ENCODE data around the gene MYZAP. TPM values are rescaled to one million over a fixed set of nuclear protein-coding genes. Genes with fewer than 3 reads are reported as not detected.

The MYZAP gene
- polyA plus RNA-seq, 1 donor from 2014 or later: not detected

DNA sequence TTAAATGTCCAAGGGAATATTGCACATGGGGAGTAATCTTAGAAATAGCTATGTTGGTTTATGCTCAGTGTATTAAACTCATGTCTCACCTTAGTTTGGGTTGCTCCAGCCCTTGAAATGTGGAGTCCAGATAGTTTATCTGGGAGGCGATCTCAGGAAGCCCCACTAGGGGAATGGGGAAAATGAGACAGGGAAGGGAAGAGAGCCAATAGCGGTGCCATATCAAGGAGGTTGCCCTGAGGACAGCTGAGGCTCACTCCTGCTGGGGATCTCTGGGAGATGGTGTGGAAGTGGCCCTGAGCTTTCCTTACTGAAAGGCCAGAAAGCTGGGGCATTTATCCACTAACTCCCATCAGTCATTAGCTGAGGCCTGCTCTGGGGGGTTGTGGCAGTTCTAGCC is 71.6 kb downstream of the MYZAP start:
- no peak overlapping the region for H3K9ac ChIP-seq (ENCODE audit: low read length)
- no peaks in the 10 kb centered on the region for H3F3A ChIP-seq (ENCODE audit: insufficient read depth, low read length, poor library complexity, severe bottlenecking)
- H3K36me3 ChIP-seq (ENCODE audit: insufficient read depth, low read length): no peaks in the 10 kb centered on the region
- H3K4me2 ChIP-seq (ENCODE audit: low read length): no peak overlapping the region
- H3K27ac ChIP-seq (ENCODE audit: low read length): no peak overlapping the region
- H3K27me3 ChIP-seq (ENCODE audit: insufficient read depth, low read depth, low read length): no peaks in the 10 kb centered on the region
- TF ChIP-seq RAD21 (conservative IDR thresholded peaks at IDR 0.05): no peak
- TF ChIP-seq MXI1 (conservative IDR thresholded peaks at IDR 0.05; ENCODE audit: poor library complexity, severe bottlenecking): no peak
- TF ChIP-seq TAF1 (IDR thresholded peaks at IDR 0.05; ENCODE audit: low read depth): no peak
- H3K4me3 ChIP-seq (ENCODE audit: low read length): no peak overlapping the region
- no peaks in the 10 kb centered on the region for H3K9me2 ChIP-seq (ENCODE audit: insufficient read depth, low read length)
- H3K9me3 ChIP-seq (ENCODE audit: low read length): no peaks in the 10 kb centered on the region
- no peaks in the 10 kb centered on the region for H4K20me1 ChIP-seq (ENCODE audit: insufficient read depth)
- no peak overlapping the region for H2AFZ ChIP-seq (ENCODE audit: low read depth, low read length)
- no peaks in the 10 kb centered on the region for H3K79me2 ChIP-seq (replicated peaks; ENCODE audit: insufficient read depth, low read length)

DNA sequence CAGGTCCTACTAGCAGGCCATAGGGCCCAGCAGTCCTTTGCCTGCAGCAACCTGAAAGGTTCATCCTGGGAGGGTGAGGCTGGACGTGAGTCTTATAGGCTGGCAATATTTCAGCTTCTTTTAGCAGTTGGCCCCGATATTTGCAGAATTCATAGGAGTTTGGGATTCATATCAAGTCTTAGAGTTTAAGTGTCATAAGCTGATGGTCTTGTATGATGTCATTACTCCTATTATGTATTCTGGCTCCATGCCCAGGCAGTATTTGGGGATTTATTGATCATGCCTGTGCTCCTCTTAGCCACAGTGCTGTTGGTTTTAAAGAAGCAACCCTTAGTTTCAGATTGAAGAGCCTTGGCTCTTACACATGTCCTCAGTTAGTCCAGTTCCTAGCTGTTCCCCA is 73.5 kb downstream of the MYZAP start:
- Histone ChIP-seq H3K27ac (ENCODE audit: low read length) (no peak overlapping the region), H3K4me3 (ENCODE audit: low read length) (no peak overlapping the region), H3K9me2 (ENCODE audit: insufficient read depth, low read length) (no peaks in the 10 kb centered on the region), H3K27me3 (ENCODE audit: insufficient read depth, low read depth, low read length) (no peaks in the 10 kb centered on the region), H3K36me3 (ENCODE audit: insufficient read depth, low read length) (no peaks in the 10 kb centered on the region), H4K20me1 (ENCODE audit: insufficient read depth) (no peaks in the 10 kb centered on the region), H2AFZ (ENCODE audit: low read depth, low read length) (no peak overlapping the region), H3K9ac (ENCODE audit: low read length) (no peak overlapping the region), H3F3A (ENCODE audit: insufficient read depth, low read length, poor library complexity, severe bottlenecking) (no peaks in the 10 kb centered on the region), H3K9me3 (ENCODE audit: low read length) (no peaks in the 10 kb centered on the region), H3K4me2 (ENCODE audit: low read length) (no peak overlapping the region), H3K79me2 (replicated peaks; ENCODE audit: insufficient read depth, low read length) (no peaks in the 10 kb centered on the region)
- no peak for TF ChIP-seq SMC3 (conservative IDR thresholded peaks at IDR 0.05; ENCODE audit: poor library complexity)
- TF ChIP-seq, protein P1, sequence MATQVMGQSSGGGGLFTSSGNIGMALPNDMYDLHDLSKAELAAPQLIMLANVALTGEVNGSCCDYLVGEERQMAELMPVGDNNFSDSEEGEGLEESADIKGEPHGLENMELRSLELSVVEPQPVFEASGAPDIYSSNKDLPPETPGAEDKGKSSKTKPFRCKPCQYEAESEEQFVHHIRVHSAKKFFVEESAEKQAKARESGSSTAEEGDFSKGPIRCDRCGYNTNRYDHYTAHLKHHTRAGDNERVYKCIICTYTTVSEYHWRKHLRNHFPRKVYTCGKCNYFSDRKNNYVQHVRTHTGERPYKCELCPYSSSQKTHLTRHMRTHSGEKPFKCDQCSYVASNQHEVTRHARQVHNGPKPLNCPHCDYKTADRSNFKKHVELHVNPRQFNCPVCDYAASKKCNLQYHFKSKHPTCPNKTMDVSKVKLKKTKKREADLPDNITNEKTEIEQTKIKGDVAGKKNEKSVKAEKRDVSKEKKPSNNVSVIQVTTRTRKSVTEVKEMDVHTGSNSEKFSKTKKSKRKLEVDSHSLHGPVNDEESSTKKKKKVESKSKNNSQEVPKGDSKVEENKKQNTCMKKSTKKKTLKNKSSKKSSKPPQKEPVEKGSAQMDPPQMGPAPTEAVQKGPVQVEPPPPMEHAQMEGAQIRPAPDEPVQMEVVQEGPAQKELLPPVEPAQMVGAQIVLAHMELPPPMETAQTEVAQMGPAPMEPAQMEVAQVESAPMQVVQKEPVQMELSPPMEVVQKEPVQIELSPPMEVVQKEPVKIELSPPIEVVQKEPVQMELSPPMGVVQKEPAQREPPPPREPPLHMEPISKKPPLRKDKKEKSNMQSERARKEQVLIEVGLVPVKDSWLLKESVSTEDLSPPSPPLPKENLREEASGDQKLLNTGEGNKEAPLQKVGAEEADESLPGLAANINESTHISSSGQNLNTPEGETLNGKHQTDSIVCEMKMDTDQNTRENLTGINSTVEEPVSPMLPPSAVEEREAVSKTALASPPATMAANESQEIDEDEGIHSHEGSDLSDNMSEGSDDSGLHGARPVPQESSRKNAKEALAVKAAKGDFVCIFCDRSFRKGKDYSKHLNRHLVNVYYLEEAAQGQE (IDR thresholded peaks at IDR 0.05; ENCODE audit: borderline replicate concordance): no peak
- TF ChIP-seq MXI1 (conservative IDR thresholded peaks at IDR 0.05; ENCODE audit: poor library complexity, severe bottlenecking): no peak

DNA sequence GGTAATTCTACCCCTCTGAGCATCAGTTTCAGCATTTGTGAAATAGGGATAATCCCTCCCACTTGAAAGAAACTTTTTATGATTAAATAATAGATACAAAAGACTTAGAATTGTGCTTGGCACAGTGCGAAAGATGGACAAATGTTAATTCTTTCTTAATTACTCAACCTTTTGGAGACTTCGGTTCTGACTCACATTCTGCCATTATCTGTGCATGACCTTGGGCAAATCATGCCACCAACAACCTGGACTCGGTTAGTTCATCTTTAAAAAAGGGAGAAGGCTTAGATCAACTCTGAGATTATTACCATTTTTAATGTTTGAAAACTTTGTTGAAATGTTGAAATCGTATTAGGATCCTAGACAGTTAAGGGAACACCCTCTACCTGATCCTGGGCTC is 74.2 kb downstream of the MYZAP start:
- Histone ChIP-seq H3K4me3 (ENCODE audit: low read length) (no peak overlapping the region), H3K4me2 (ENCODE audit: low read length) (no peak overlapping the region)
- TF ChIP-seq RAD21 (conservative IDR thresholded peaks at IDR 0.05) (no peak), EP300 (conservative IDR thresholded peaks at IDR 0.05; ENCODE audit: poor library complexity, severe bottlenecking) (no peak), POLR2AphosphoS5 (IDR thresholded peaks at IDR 0.05) (no peak), TAF1 (IDR thresholded peaks at IDR 0.05; ENCODE audit: low read depth) (no peak)
- TF ChIP-seq, protein P2, sequence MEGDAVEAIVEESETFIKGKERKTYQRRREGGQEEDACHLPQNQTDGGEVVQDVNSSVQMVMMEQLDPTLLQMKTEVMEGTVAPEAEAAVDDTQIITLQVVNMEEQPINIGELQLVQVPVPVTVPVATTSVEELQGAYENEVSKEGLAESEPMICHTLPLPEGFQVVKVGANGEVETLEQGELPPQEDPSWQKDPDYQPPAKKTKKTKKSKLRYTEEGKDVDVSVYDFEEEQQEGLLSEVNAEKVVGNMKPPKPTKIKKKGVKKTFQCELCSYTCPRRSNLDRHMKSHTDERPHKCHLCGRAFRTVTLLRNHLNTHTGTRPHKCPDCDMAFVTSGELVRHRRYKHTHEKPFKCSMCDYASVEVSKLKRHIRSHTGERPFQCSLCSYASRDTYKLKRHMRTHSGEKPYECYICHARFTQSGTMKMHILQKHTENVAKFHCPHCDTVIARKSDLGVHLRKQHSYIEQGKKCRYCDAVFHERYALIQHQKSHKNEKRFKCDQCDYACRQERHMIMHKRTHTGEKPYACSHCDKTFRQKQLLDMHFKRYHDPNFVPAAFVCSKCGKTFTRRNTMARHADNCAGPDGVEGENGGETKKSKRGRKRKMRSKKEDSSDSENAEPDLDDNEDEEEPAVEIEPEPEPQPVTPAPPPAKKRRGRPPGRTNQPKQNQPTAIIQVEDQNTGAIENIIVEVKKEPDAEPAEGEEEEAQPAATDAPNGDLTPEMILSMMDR (IDR thresholded peaks at IDR 0.05; ENCODE audit: poor library complexity, severe bottlenecking): no peak
- TF ChIP-seq, protein P1 (IDR thresholded peaks at IDR 0.05; ENCODE audit: borderline replicate concordance): no peak

More for the DNA sequence above, 74.2 kb downstream of the MYZAP start:
- Histone ChIP-seq H3K27me3 (ENCODE audit: insufficient read depth, low read depth, low read length) (no peaks in the 10 kb centered on the region), H2AFZ (ENCODE audit: low read depth, low read length) (no peak overlapping the region), H3K9ac (ENCODE audit: low read length) (no peak overlapping the region), H3K9me3 (ENCODE audit: low read length) (no peaks in the 10 kb centered on the region), H3K27ac (ENCODE audit: low read length) (no peak overlapping the region), H3K9me2 (ENCODE audit: insufficient read depth, low read length) (no peaks in the 10 kb centered on the region), H3K79me2 (replicated peaks; ENCODE audit: insufficient read depth, low read length) (no peaks in the 10 kb centered on the region), H3K36me3 (ENCODE audit: insufficient read depth, low read length) (no peaks in the 10 kb centered on the region), H3F3A (ENCODE audit: insufficient read depth, low read length, poor library complexity, severe bottlenecking) (no peaks in the 10 kb centered on the region), H4K20me1 (ENCODE audit: insufficient read depth) (no peaks in the 10 kb centered on the region)
